Muscle of back (tissue), 11 donors: ENCODE data around the gene ANXA11. TPM values are rescaled to one million over a fixed set of nuclear protein-coding genes. Genes with fewer than 3 reads are reported as not detected.
A peak's percentile ranks its signal among the peaks of the same experiment; 100 is the strongest.

Experiments
- DNase-seq, 3 donors: peaks; one replicate each; pipeline versions ENCODE4 v3.0.0 to v3.0.0-alpha.2; 2013
- polyA plus RNA-seq, 10 donors: library from polyadenylated mRNA; unstranded; fragments of 120-200 nt; gene quantifications; one replicate each; pipeline ENCODE4 v1.2.1, GENCODE V29; 2013; ENCODE audit not compliant: insufficient read length in 10 of 10

Gene ANXA11
- polyA plus RNA-seq, 10 donors, result 82.1 to 131 (median 107) TPM

DNA sequence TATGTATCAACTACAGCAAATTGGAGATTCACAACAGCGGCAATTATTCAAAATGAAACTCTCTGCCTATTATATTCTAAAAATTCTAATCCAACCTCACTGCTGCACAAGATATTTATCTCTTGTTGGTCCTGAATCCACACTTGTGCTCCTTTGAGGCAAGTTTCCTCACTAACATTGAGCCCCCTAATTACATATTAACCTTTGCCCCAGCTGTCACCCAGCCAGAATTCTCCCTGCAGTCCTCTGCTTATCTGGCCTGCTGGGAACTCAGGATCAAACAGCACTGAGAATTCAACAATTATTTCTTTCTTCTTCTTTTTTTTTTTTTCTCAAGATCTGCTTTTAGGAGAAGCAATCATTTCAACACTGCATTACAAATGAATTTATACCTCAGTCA lies 94.4 kb downstream of the ANXA11 start:
- DNase-seq, result peak in 1 of 3 donors; percentile 34

DNA sequence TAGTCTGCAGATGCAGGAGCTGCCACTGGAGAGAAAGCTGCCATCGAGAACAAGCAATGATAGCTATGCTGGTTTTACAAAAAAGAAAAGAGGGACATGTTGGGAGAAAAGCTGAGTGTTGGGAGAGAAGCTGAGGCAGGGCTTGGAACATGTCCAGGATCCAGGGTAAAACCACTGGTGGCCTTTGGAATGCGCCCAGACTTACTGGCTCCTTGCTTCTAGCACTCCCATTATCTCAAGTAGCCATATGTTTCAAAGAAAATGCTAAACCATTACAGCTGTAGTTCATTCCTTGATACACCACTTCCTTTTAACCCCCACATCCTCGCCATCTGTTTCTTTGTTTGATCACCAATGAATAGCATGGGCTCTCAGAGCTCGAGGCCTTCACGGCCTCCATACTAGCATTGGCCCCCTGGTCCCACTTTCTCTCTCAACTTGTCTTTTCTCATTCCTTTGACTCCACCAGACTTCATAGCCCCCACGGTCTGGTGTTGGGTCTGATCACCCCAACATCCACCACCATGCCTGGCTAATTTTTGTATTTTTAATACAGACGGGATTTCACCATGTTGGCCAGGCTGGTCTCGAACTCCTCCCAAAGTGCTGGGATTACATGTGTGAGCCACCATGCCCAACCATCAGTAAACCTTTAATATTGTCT lies 96.6 kb downstream of the ANXA11 start:
- DNase-seq, result no peak

DNA sequence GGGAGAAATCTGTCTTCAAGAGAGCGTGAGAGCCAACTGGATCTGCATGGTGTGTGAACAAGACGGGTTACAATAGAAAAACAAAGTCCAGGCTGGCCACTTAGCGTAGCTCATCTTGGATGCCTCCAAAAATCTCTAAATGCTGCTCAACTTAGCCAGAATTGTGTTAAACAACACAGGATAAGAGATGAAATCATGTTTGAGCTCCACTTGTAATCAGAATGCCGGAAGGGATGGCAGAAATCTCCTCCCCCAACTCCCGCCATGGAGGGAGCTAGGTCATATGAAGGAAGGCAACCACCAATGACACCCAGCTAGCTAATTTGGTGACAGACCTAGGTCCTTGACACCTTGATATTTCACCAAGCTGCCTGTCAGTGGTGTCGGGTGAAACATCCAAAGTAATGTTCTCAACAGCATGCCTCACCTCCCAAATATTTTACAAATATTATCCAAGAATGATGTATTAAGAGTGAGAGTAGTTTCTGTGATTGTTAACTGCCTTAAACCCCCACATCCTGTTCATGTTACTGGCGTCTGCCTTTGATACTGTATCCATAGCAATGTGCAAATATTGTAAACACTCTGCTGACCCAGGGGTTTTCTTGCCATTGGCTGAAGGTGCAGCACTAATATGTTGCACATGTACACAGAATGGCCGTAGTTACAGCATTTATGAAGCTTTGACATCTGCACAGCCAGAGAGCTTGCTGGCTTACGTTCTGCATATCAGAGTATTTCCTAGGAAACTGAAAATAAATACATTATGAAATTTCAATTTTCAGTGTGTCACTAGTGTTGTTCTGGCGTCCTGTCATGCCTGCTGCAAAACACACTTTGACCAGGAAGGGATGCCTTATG lies 101.0 kb downstream of the ANXA11 start:
- peak; percentile 91 to 97 (median 93) for DNase-seq

Other genes with a start within 250 kb of the ANXA11 start
- 10 to 100 TPM; 15.6 to 33.2 (median 19.5) TPM for gene TMEM254, start 126.9 kb downstream of the ANXA11 start, polyA plus RNA-seq
- 100 to 1,000 TPM in 4 of 10 donors, 10 to 100 TPM in 6; 60.1 to 148 (median 87.4) TPM for gene PLAC9, start 72.8 kb downstream of the ANXA11 start, polyA plus RNA-seq
- gene MAT1A, start 84.1 kb upstream of the ANXA11 start, polyA plus RNA-seq, result under 1 TPM in 5 of 10 donors, not detected in 5; 0.04 to 0.15 (median 0.11) TPM
- gene DYDC1, start 151.2 kb upstream of the ANXA11 start, polyA plus RNA-seq, result under 1 TPM in 1 of 10 donors, not detected in 9; 0.20 TPM
- gene DYDC2, start 151.2 kb upstream of the ANXA11 start, polyA plus RNA-seq, result not detected
- 10 to 100 TPM; 67.2 to 99.0 (median 84.8) TPM for gene PRXL2A, start 203.0 kb upstream of the ANXA11 start, polyA plus RNA-seq
- gene TSPAN14, start 248.8 kb upstream of the ANXA11 start, polyA plus RNA-seq, result 10 to 100 TPM; 35.8 to 53.1 (median 46.3) TPM